ENCODE results near the gene DUSP7. TPM values are rescaled to one million over a fixed set of nuclear protein-coding genes. Genes with fewer than 3 reads are reported as not detected.
A peak's percentile ranks its signal among the peaks of the same experiment; 100 is the strongest.

DUSP7 gene
- total RNA-seq, 2 experiments from 2014 or later, result 4.8 to 5.2 TPM

DNA sequence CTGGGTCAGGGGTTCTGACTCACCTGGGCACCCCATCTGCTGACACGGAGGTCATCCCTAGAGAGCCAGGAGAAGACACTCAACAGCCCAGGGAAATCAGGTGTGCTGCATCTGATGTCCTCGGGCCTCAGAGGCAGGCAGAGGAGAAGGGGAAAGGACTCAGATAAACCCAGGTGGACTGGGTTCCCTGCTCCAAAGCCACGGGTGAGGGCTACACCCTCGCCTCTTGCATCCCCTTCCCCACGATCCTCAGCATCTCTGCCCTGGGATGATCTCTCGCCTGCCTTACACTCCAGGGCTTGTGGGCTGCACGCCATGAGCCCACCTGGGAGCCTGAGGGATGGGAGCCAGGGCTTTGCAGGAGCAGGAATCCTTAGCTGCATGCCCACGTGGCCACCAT lies 8.2 kb upstream of the DUSP7 start:
- no peak for DNase-seq
- Histone ChIP-seq H3K9me3 (ENCODE audit: control insufficient read depth in 1 of 2, insufficient read depth in 1 of 2, low read length in 2 of 2) (no peaks in the 10 kb centered on the region), H3K27me3 (ENCODE audit: control insufficient read depth in 1 of 2, insufficient read depth in 2 of 2, low read length in 2 of 2) (no peaks in the 10 kb centered on the region), H3K4me1 (ENCODE audit: insufficient read depth, low read length) (no peaks in the 10 kb centered on the region), H3K4me3 (ENCODE audit: low read length) (no peak overlapping the region), H3K27ac (ENCODE audit: low read depth in 1 of 2, low read length in 2 of 2) (no peak overlapping the region), H3K36me3 (ENCODE audit: insufficient read depth, low read length) (no peaks in the 10 kb centered on the region)
- TF ChIP-seq, protein P1, sequence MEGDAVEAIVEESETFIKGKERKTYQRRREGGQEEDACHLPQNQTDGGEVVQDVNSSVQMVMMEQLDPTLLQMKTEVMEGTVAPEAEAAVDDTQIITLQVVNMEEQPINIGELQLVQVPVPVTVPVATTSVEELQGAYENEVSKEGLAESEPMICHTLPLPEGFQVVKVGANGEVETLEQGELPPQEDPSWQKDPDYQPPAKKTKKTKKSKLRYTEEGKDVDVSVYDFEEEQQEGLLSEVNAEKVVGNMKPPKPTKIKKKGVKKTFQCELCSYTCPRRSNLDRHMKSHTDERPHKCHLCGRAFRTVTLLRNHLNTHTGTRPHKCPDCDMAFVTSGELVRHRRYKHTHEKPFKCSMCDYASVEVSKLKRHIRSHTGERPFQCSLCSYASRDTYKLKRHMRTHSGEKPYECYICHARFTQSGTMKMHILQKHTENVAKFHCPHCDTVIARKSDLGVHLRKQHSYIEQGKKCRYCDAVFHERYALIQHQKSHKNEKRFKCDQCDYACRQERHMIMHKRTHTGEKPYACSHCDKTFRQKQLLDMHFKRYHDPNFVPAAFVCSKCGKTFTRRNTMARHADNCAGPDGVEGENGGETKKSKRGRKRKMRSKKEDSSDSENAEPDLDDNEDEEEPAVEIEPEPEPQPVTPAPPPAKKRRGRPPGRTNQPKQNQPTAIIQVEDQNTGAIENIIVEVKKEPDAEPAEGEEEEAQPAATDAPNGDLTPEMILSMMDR (IDR thresholded peaks at IDR 0.05), result no peak
- Mint-ChIP-seq H3K27me3 (no peaks in the 10 kb centered on the region), H3K9me3 (no peaks in the 10 kb centered on the region), H3K27ac (no peak overlapping the region), H3K36me3 (ENCODE audit: low read depth) (no peaks in the 10 kb centered on the region), H3K4me3 (no peak overlapping the region), H3K4me1 (ENCODE audit: low read depth) (no peaks in the 10 kb centered on the region)
- intact Hi-C loops (cut with DNase I, micrococcal nuclease), result no loop called here
- CTCF ChIA-PET, result no interaction called here
- no peak for ATAC-seq (ENCODE audit: poor library complexity)
- POLR2A ChIA-PET, result no interaction called here

DNA sequence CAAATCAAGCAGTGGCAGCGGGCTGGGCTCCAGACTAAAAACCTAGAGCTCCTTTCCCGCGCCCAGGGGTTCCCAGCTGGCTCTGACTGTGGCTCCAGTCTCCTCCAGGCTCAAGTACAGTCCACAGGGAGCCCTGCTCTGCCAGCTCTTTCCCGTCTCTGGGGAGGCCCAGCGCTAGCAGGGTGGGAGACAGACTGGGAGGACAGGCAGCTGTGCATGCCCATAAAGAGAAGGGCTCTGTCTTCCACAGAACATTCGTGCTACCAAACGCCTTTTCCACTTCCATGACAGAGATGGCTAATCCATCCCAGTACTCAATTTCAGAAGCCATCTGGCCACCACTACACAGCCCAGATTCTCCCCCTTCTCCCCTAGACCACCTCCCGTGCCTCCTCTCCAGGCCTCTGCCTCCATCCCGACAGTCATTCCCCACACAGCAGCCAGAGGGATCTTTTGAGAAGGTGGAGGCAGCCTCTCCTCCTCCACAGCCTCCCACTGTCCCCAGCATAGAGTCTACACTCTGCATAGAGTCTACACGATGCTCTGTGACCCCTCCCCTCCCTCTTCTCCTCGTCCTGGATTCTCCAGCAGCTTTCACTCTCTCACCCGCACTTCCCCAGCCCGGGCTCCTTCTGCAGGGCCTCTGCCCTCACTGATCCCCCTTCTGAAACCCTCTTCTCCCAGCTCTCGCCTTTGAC lies 6.8 kb upstream of the DUSP7 start:
- intact Hi-C loops (cut with DNase I, micrococcal nuclease), result no loop called here
- H3K27me3 ChIP-seq (ENCODE audit: control insufficient read depth in 1 of 2, insufficient read depth in 2 of 2, low read length in 2 of 2), result no peaks in the 10 kb centered on the region
- DNase-seq, result no peak
- TF ChIP-seq, protein P1 (IDR thresholded peaks at IDR 0.05), result no peak
- H3K4me3 ChIP-seq (ENCODE audit: low read length), result no peak overlapping the region
- POLR2A ChIA-PET, result no interaction called here
- no peaks in the 10 kb centered on the region for H3K36me3 Mint-ChIP-seq (ENCODE audit: low read depth)
- no peaks in the 10 kb centered on the region for H3K27me3 Mint-ChIP-seq
- ATAC-seq (ENCODE audit: poor library complexity), result no peak
- no peak overlapping the region for H3K27ac Mint-ChIP-seq
- peaks cover 2% of the 10 kb centered on the region for H3K4me1 ChIP-seq (ENCODE audit: insufficient read depth, low read length)
- no peak overlapping the region for H3K4me3 Mint-ChIP-seq
- H3K9me3 ChIP-seq (ENCODE audit: control insufficient read depth in 1 of 2, insufficient read depth in 1 of 2, low read length in 2 of 2), result no peaks in the 10 kb centered on the region
- no peaks in the 10 kb centered on the region for H3K9me3 Mint-ChIP-seq
- no peak overlapping the region for H3K27ac ChIP-seq (ENCODE audit: low read depth in 1 of 2, low read length in 2 of 2)
- no peaks in the 10 kb centered on the region for H3K4me1 Mint-ChIP-seq (ENCODE audit: low read depth)
- no peaks in the 10 kb centered on the region for H3K36me3 ChIP-seq (ENCODE audit: insufficient read depth, low read length)
- CTCF ChIA-PET, result no interaction called here

DNA sequence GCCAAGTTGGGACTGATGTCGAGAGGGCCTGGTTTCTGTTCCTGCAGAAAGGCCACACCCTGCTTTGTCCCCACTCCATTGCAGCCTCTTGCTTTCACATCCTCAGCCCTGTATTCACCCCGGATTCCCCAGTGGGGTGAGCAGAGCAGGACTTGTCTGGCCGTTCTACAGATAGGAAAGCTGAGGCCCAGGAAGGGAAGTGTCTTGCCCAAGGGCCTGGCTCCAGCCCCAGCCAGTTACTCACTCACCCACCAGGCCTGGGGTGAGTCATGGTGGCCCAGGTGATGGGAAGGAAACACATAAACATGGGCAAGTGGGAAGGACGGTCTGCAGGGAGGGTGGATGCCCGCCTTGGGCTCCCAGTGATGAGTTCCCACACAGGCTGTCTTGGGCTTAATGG lies 6.1 kb upstream of the DUSP7 start:
- Mint-ChIP-seq H3K27ac (no peak overlapping the region), H3K4me3 (no peak overlapping the region), H3K9me3 (no peaks in the 10 kb centered on the region), H3K4me1 (ENCODE audit: low read depth) (peaks cover 2% of the 10 kb centered on the region), H3K36me3 (ENCODE audit: low read depth) (no peaks in the 10 kb centered on the region), H3K27me3 (no peaks in the 10 kb centered on the region)
- peak in 3 of 14 experiments; percentile 30 to 75 (median 64) for DNase-seq
- Histone ChIP-seq H3K36me3 (ENCODE audit: insufficient read depth, low read length) (no peaks in the 10 kb centered on the region), H3K27me3 (ENCODE audit: control insufficient read depth in 1 of 2, insufficient read depth in 2 of 2, low read length in 2 of 2) (no peaks in the 10 kb centered on the region), H3K4me3 (ENCODE audit: low read length) (no peak overlapping the region), H3K27ac (ENCODE audit: low read depth in 1 of 2, low read length in 2 of 2) (no peak overlapping the region), H3K4me1 (ENCODE audit: insufficient read depth, low read length) (peaks cover 9% of the 10 kb centered on the region), H3K9me3 (ENCODE audit: control insufficient read depth in 1 of 2, insufficient read depth in 1 of 2, low read length in 2 of 2) (no peaks in the 10 kb centered on the region)
- ATAC-seq (ENCODE audit: poor library complexity), result no peak
- intact Hi-C loops (cut with DNase I, micrococcal nuclease), result no loop called here
- ChIA-PET POLR2A (no interaction called here), CTCF (no interaction called here)
- TF ChIP-seq, protein P1 (IDR thresholded peaks at IDR 0.05), result no peak
